Small intestine (tissue), 7 donors: Measurements from ENCODE around the gene WT1. TPM values are rescaled to one million over a fixed set of nuclear protein-coding genes. Genes with fewer than 3 reads are reported as not detected.

Experiments used
- DNase-seq, 2 donors: peaks; one replicate each; pipeline versions ENCODE4 v3.0.0 to v3.0.0-alpha.2; 2013
- FAIRE-seq: peaks from 2 replicates; lab custom pipeline; 2012; peaks lifted over from hg19 to GRCh38; lab: Jason Lieb, UNC
- H3K27ac ChIP-seq, 3 donors: one replicate each; pipeline ENCODE4 v1.5.1; 2013; ENCODE audit warnings: low read length in 2 of 3, mild to moderate bottlenecking in 2 of 3, control low read depth in 1 of 3, inconsistent platforms in 1 of 3, low read depth in 1 of 3, moderate library complexity in 1 of 3
- H3K27me3 ChIP-seq, 3 donors: one replicate each; pipeline ENCODE4 v1.6.1; 2013; ENCODE audit warnings: low read length in 3 of 3, inconsistent platforms in 1 of 3; ENCODE audit not compliant: control insufficient read depth in 3 of 3, insufficient read depth in 3 of 3
- H3K36me3 ChIP-seq, 3 donors: one replicate each; pipeline ENCODE4 v1.6.1; 2013; ENCODE audit warnings: low read length in 3 of 3, inconsistent platforms in 1 of 3, low read depth in 1 of 3, mild to moderate bottlenecking in 1 of 3, moderate library complexity in 1 of 3; ENCODE audit not compliant: control insufficient read depth in 3 of 3, insufficient read depth in 2 of 3
- H3K4me1 ChIP-seq, 3 donors: one replicate each; pipeline ENCODE4 v1.6.1; 2013; ENCODE audit warnings: low read length in 2 of 3, inconsistent platforms in 1 of 3, low read depth in 1 of 3, mild to moderate bottlenecking in 1 of 3, moderate library complexity in 1 of 3; ENCODE audit not compliant: control insufficient read depth in 3 of 3, insufficient read depth in 2 of 3
- H3K4me3 ChIP-seq, 3 donors: one replicate each; pipeline ENCODE4 v1.5.1; 2013; ENCODE audit warnings: low read length in 3 of 3, control low read depth in 1 of 3, inconsistent platforms in 1 of 3, low read depth in 1 of 3, mild to moderate bottlenecking in 1 of 3, moderate library complexity in 1 of 3
- H3K9me3 ChIP-seq, 2 donors: one replicate each; pipeline ENCODE4 v1.6.1; 2013; ENCODE audit warnings: low read depth in 1 of 2, low read length in 1 of 2; ENCODE audit not compliant: control insufficient read depth in 2 of 2, insufficient read depth in 1 of 2
- WGBS, 3 donors: extraction: QIAGEN DNeasy Blood & Tissue Kit; methylation state at CpG; one replicate each; pipeline ENCODE4 v1.1.7; 2013; 5-methylcytosine and 5-hydroxymethylcytosine counted together
- polyA plus RNA-seq, 4 donors: library from polyadenylated mRNA; stranded (reverse) in 3 of 4; unstranded in 1 of 4; fragments of 200-250 nt in 3 of 4; fragments of 120-200 nt in 1 of 4; gene quantifications; one replicate each; pipeline versions ENCODE4 v1.2.1 to v1.2.3, GENCODE V29; 2013
- donor health status: healthy with polysubstance abuse.
- donor health status: control.
- donor health status: control.
- donor health status: Bipolar disorder and iron deficiency.
- donor health status: healthy.

WT1 gene
- polyA plus RNA-seq, 4 donors = 0.03 TPM; not detected in 3

DNA sequence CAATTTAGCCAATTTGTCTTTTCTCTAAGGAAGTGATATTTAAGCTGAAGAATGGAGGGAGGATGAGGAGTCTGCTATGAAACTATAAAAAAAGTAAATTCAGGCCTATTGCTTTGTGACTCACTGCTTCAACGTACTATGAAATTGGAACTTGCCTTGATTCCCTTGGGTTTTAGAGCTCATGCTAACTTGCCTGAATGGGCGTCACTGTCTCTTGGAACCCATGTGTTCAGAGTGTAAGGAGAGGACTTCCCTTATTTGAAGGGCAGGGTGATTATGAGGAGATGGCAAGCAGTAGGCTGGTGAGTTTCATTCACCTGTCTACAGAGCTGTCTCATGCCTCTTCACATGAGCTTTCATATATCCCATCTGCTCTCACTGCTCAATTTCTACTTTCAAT lies 28.7 kb upstream of the WT1 start:
- Histone ChIP-seq H3K27me3 (no peaks in the 10 kb centered on the region), H3K9me3 (no peaks in the 10 kb centered on the region), H3K4me1 (no peaks in the 10 kb centered on the region), H3K27ac (no peak overlapping the region), H3K36me3 (no peaks in the 10 kb centered on the region), H3K4me3 (no peak overlapping the region)
- 80 to 90% (median 85%) methylated on average over 2 of the region's 2 CpGs for WGBS, 3 donors
- DNase-seq (no peak), FAIRE-seq (no peak)

- Histone ChIP-seq H3K27me3 (no peaks in the 10 kb centered on the region), H3K9me3 (no peaks in the 10 kb centered on the region), H3K27ac (no peak overlapping the region), H3K4me1 (no peaks in the 10 kb centered on the region), H3K36me3 (no peaks in the 10 kb centered on the region), H3K4me3 (no peak overlapping the region)
- DNase-seq (no peak), FAIRE-seq (no peak)
- WGBS, 3 donors = 69 to 83% (median 81%) methylated on average over 9 of the region's 9 CpGs
These were observed 26.8 kb upstream of the WT1 start for GRCh38 chr11:32462011-32462690.

- no peak for DNase-seq
- peaks cover 0 to 3% (median 0%) of the 10 kb centered on the region in 3 donors for H3K27me3 ChIP-seq
- no peak overlapping the region for H3K4me3 ChIP-seq
- H3K36me3 ChIP-seq = no peaks in the 10 kb centered on the region
- H3K9me3 ChIP-seq = no peaks in the 10 kb centered on the region
- no peak for FAIRE-seq
- H3K27ac ChIP-seq = no peak overlapping the region
- 71 to 89% (median 76%) methylated on average over 2 of the region's 2 CpGs for WGBS, 3 donors
- H3K4me1 ChIP-seq = no peaks in the 10 kb centered on the region
These were observed 21.5 kb upstream of the WT1 start for GRCh38 chr11:32456864-32457263.

- peaks cover 0 to 3% (median 2%) of the 10 kb centered on the region in 3 donors for H3K27me3 ChIP-seq
- H3K4me1 ChIP-seq = no peaks in the 10 kb centered on the region
- no peak overlapping the region for H3K27ac ChIP-seq
- no peak overlapping the region for H3K4me3 ChIP-seq
- H3K36me3 ChIP-seq = no peaks in the 10 kb centered on the region
- WGBS, 3 donors = 63 to 73% (median 66%) methylated on average over 2 of the region's 2 CpGs
- no peak for FAIRE-seq
- no peak for DNase-seq
- no peaks in the 10 kb centered on the region for H3K9me3 ChIP-seq
These were observed 19.7 kb upstream of the WT1 start for GRCh38 chr11:32454993-32455392.

GRCh38 chr11:32451808-32452207 lies 16.5 kb upstream of the WT1 start:
- no peaks in the 10 kb centered on the region for H3K36me3 ChIP-seq
- FAIRE-seq = no peak
- no peak for DNase-seq
- peaks cover 0 to 3% (median 2%) of the 10 kb centered on the region in 3 donors for H3K27me3 ChIP-seq
- 69 to 88% (median 88%) methylated on average over 4 of the region's 4 CpGs for WGBS, 3 donors
- no peak overlapping the region for H3K4me3 ChIP-seq
- H3K4me1 ChIP-seq = no peaks in the 10 kb centered on the region
- no peaks in the 10 kb centered on the region for H3K9me3 ChIP-seq
- H3K27ac ChIP-seq = no peak overlapping the region

DNA sequence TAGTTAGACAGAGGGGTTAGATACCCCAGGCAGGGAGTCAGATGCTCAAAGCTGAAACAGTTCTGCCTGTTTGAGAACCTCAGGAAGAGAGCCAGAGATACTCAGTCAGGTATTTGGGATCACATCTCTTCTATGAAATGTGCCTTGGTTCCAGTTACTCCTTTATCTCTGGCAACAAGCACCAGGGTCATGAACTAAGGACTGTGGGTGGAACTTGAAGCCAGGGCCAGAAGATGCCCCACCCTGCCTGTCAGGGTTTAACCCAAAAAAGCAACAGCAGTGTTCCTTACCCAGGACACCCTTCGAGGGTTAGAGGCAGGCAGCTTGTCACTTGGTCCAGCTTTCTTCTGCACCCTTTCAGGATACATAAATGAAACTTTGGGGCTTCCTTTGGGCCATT lies 15.0 kb upstream of the WT1 start:
- FAIRE-seq (no peak), DNase-seq (no peak)
- Histone ChIP-seq H3K27me3 (peaks cover 2 to 6% (median 2%) of the 10 kb centered on the region in 3 donors), H3K9me3 (no peaks in the 10 kb centered on the region), H3K27ac (no peak overlapping the region), H3K36me3 (no peaks in the 10 kb centered on the region), H3K4me3 (no peak overlapping the region), H3K4me1 (no peaks in the 10 kb centered on the region)
- 69 to 84% (median 76%) methylated on average over 1 of the region's 1 CpG for WGBS, 3 donors

DNA sequence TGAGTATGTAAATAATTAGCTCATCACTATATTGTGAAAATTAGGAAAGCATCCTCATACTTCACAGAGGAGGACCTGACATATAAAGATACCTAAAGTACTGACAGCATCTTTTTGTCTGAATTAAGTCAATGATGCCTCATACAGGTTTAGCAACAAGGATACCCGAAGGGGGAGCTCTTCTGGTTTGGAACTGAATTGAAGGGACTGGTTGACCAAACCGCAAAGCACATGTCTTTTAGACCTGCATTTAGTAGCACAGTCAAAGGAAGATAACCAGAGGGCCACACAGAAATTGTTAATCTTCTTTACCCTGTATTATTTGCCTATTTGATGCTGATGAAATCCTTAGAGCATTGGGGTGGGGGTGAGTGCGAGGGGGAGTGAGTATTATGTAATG lies 12.9 kb upstream of the WT1 start:
- FAIRE-seq = no peak
- Histone ChIP-seq H3K4me1 (no peaks in the 10 kb centered on the region), H3K27me3 (peaks cover 2 to 10% (median 5%) of the 10 kb centered on the region in 3 donors), H3K9me3 (no peaks in the 10 kb centered on the region), H3K36me3 (no peaks in the 10 kb centered on the region), H3K27ac (no peak overlapping the region), H3K4me3 (no peak overlapping the region)
- 20 to 39% (median 36%) methylated on average over 3 of the region's 3 CpGs for WGBS, 3 donors
- DNase-seq = no peak

DNA sequence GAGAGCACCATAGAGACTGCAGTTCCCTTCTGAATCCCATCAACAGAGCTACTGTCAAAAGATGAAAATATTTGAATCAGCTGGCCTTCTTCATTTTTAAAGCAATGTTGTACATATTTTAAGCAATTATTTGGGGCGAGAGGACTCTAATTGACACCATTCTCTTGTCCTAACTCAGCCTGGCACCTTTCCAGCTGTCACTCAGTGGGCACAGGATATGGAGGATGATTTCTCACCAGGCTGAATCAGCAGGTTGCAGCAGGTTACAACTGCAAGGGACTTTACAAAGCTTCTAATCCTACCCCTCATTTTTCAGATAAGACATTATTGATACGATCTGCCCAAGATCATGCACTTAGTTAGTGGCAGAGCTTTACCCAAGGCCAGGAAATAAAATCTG lies 11.9 kb upstream of the WT1 start:
- no peaks in the 10 kb centered on the region for H3K4me1 ChIP-seq
- WGBS, 3 donors = 42 to 44% (median 44%) methylated on average over 2 of the region's 2 CpGs
- no peak overlapping the region for H3K27ac ChIP-seq

DNA sequence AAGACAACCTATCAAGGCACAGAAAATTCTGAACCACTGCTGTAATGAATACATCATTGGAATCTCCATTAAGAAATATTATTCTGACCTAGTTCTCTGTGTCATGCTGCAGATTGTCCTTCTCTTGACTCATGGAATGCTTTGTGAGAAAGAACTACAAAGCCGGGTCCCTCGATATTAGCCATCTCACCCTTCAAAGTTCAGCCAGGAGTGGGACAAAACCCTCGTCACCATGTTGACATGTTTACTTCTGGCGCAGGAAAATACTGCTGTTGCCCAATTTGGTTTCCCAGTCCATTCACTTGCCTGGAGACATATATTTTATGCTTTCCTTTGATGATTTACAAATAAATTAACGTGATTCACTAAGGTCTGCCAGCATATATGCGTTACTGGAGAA lies 10.9 kb upstream of the WT1 start:
- 62 to 76% (median 66%) methylated on average over 6 of the region's 6 CpGs for WGBS, 3 donors
- FAIRE-seq (no peak), DNase-seq (no peak)
- peaks cover 2 to 22% (median 10%) of the 10 kb centered on the region in 3 donors for H3K27me3 ChIP-seq
- H3K27ac ChIP-seq = no peak overlapping the region
- no peaks in the 10 kb centered on the region for H3K4me1 ChIP-seq
- no peak overlapping the region for H3K4me3 ChIP-seq
- H3K36me3 ChIP-seq = no peaks in the 10 kb centered on the region
- H3K9me3 ChIP-seq = no peaks in the 10 kb centered on the region

More for the DNA sequence above, 11.9 kb upstream of the WT1 start:
- FAIRE-seq (no peak), DNase-seq (no peak)
- Histone ChIP-seq H3K36me3 (no peaks in the 10 kb centered on the region), H3K9me3 (no peaks in the 10 kb centered on the region), H3K4me3 (no peak overlapping the region), H3K27me3 (peaks cover 2 to 13% (median 5%) of the 10 kb centered on the region in 3 donors)
